ENCODE measurements around the gene TRIM41. TPM values are rescaled to one million over a fixed set of nuclear protein-coding genes. Genes with fewer than 3 reads are reported as not detected.

Gene TRIM41
- total and polyA plus RNA-seq, 9 of the 15 experiments (the other 6 are each of a cell fraction or from before 2014, with no cell fraction given): 1.8 to 47.6 (median 20.9) TPM

DNA sequence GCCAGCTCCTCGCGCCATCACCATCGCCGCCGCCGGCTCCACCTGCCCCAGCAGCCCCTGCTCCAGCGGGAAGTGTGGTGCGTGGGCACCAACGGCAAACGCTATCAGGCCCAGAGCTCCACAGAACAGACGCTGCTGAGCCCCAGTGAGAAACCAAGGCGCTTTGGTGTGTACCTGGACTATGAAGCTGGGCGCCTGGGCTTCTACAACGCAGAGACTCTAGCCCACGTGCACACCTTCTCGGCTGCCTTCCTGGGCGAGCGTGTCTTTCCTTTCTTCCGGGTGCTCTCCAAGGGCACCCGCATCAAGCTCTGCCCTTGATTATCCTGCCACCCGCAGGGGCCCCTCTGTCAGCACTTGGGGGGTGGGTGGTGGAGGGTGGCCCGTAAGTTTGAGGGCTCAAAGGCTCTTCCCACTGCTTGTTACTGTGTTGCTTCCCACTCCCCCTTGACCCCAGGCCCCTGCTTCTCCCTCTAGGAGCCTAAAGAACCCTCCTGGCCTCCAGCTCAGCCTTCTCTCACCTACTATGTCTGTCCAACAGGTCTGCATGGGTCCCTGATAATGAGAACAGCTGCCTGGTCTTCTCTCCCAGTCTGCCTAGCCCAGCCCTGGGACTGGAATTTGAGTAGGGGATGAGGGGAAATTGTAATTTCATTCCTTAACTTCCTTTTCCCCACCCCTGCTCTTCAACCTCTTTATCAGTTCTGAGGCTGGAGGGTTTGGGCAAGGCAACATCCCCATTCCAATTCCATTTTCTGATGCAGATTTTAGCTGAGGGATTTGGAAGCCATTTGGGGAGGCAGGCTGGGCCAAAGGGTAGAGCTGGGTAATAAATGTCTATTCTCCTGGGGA is 11.6 kb downstream of the TRIM41 start:
- no peaks in the 10 kb centered on the region for H3K27me3 ChIP-seq (ENCODE audit: control insufficient read depth in 2 of 2, insufficient read depth in 2 of 2, low read length in 2 of 2)
- H3K9me3 ChIP-seq (replicated peaks; ENCODE audit: control insufficient read depth, insufficient read depth, low read depth, low read length): no peaks in the 10 kb centered on the region
- intact Hi-C loops (cut with micrococcal nuclease) (no loop called here), in situ Hi-C loops (cut with MboI) (no loop called here)
- BruUV-seq (replicated peaks): no TSS peak
- H3K79me2 ChIP-seq (ENCODE audit: control insufficient read depth, insufficient read depth, low read length): peaks cover 25% of the 10 kb centered on the region
- 84% methylated on average over 16 of the region's 22 CpGs for WGBS (ENCODE audit: insufficient coverage, low coverage, missing lambda C conversion rate)
- peak overlapping the region in 1 of 2 experiments; percentile 29; a peak in 2 of 4 replicates for H3K9ac ChIP-seq (ENCODE audit: insufficient read depth in 1 of 2, low read depth in 2 of 2, low read length in 2 of 2)
- H4K20me1 ChIP-seq (replicated peaks; ENCODE audit: control insufficient read depth, insufficient read depth, low read length): peaks cover 37% of the 10 kb centered on the region
- peaks cover 95% of the 10 kb centered on the region for H3K36me3 ChIP-seq (ENCODE audit: control insufficient read depth, insufficient read depth, low read length)
- peaks cover 5 to 20% of the 10 kb centered on the region in 2 experiments; a peak in 4 of 5 replicates for H3K4me1 ChIP-seq (replicated peaks in 1 of 2; ENCODE audit: control insufficient read depth in 2 of 2, insufficient read depth in 2 of 2, low read length in 2 of 2)
- DNase-seq (ENCODE audit: extremely low read depth in 1 of 4, low spot score in 3 of 4) (peak in 3 of 4 experiments; percentile 17 to 38 (median 21)), ATAC-seq (peak; percentile 42), FAIRE-seq (peak; percentile 44)
- H3K4me2 ChIP-seq (ENCODE audit: insufficient read depth, low read length): no peak overlapping the region
- H2AFZ ChIP-seq (ENCODE audit: low read depth, low read length): no peak overlapping the region
- peak overlapping the region; percentile 60; the same call in 2 of the 3 replicates for H3K27ac ChIP-seq (ENCODE audit: extremely low read depth, low read depth, low read length)
- POLR2A ChIA-PET: interaction anchor here (0.5 to 5.3 kb wide), 15 partner anchors 8 to 123 kb away, joined by 3 to 55 read pairs (median 5); partner anchors contain the start of genes RACK1 and TRIM41
- CTCF ChIA-PET (ENCODE audit: low intra/inter-chr PET ratio): no interaction called here
- no peaks in the 10 kb centered on the region for H3K9me1 ChIP-seq (ENCODE audit: control insufficient read depth, insufficient read depth, low read length)
- H3K4me3 ChIP-seq: no peak overlapping the region
- TF ChIP-seq TBP (optimal IDR thresholded peaks at IDR 0.05; ENCODE audit: low read depth, low read length) (no peak), RFX5 (IDR thresholded peaks at IDR 0.05; ENCODE audit: low read depth, low read length) (no peak), TEAD2 (tag; IDR thresholded peaks at IDR 0.05) (no peak), U2AF2 (optimal IDR thresholded peaks at IDR 0.05; ENCODE audit: low read depth, low read length) (no peak), NEUROD1 (IDR thresholded peaks at IDR 0.05; ENCODE audit: borderline replicate concordance, low read depth, low read length, partially characterized antibody) (no peak), POU5F1 (IDR thresholded peaks at IDR 0.05; ENCODE audit: borderline replicate concordance, low read depth, low read length, partially characterized antibody) (no peak), FOS (IDR thresholded peaks at IDR 0.05; ENCODE audit: extremely low read depth, insufficient read length) (no peak), NFYB (IDR thresholded peaks at IDR 0.05; ENCODE audit: extremely low read depth, insufficient read length) (no peak), ZNF830 (CRISPR knock-in tag; IDR thresholded peaks at IDR 0.05) (0 out of 2 replicates have a peak, but pooled peaks have one; percentile 18), HNRNPH1 (optimal IDR thresholded peaks at IDR 0.05; ENCODE audit: low read depth, low read length) (no peak), GMEB1 (CRISPR knock-in tag; IDR thresholded peaks at IDR 0.05) (no peak), CEBPG (CRISPR knock-in tag; IDR thresholded peaks at IDR 0.05) (no peak), CEBPG (tag; conservative IDR thresholded peaks at IDR 0.05 in 1 of 2, IDR thresholded peaks at IDR 0.05 in 1 of 2) (no peak), DPF2 (IDR thresholded peaks at IDR 0.05) (no peak), CHD1 (IDR thresholded peaks at IDR 0.05; ENCODE audit: low read length) (no peak), CBX3 (IDR thresholded peaks at IDR 0.05; ENCODE audit: borderline replicate concordance in 1 of 2, low read length in 2 of 2) (0 out of 3 replicates have a peak, but pooled peaks of 1 of the 2 experiments have one; percentile 12), MCM2 (IDR thresholded peaks at IDR 0.05; ENCODE audit: low read depth) (no peak)
- TF ChIP-seq, protein P1, sequence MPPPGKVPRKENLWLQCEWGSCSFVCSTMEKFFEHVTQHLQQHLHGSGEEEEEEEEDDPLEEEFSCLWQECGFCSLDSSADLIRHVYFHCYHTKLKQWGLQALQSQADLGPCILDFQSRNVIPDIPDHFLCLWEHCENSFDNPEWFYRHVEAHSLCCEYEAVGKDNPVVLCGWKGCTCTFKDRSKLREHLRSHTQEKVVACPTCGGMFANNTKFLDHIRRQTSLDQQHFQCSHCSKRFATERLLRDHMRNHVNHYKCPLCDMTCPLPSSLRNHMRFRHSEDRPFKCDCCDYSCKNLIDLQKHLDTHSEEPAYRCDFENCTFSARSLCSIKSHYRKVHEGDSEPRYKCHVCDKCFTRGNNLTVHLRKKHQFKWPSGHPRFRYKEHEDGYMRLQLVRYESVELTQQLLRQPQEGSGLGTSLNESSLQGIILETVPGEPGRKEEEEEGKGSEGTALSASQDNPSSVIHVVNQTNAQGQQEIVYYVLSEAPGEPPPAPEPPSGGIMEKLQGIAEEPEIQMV (tag; conservative IDR thresholded peaks at IDR 0.05; ENCODE audit: low read depth): no peak

All from K562 (cell line).